ENCODE results near the gene IL17REL. TPM values are rescaled to one million over a fixed set of nuclear protein-coding genes. Genes with fewer than 3 reads are reported as not detected.

The IL17REL gene
- not detected in 2 replicates for total RNA-seq

DNA sequence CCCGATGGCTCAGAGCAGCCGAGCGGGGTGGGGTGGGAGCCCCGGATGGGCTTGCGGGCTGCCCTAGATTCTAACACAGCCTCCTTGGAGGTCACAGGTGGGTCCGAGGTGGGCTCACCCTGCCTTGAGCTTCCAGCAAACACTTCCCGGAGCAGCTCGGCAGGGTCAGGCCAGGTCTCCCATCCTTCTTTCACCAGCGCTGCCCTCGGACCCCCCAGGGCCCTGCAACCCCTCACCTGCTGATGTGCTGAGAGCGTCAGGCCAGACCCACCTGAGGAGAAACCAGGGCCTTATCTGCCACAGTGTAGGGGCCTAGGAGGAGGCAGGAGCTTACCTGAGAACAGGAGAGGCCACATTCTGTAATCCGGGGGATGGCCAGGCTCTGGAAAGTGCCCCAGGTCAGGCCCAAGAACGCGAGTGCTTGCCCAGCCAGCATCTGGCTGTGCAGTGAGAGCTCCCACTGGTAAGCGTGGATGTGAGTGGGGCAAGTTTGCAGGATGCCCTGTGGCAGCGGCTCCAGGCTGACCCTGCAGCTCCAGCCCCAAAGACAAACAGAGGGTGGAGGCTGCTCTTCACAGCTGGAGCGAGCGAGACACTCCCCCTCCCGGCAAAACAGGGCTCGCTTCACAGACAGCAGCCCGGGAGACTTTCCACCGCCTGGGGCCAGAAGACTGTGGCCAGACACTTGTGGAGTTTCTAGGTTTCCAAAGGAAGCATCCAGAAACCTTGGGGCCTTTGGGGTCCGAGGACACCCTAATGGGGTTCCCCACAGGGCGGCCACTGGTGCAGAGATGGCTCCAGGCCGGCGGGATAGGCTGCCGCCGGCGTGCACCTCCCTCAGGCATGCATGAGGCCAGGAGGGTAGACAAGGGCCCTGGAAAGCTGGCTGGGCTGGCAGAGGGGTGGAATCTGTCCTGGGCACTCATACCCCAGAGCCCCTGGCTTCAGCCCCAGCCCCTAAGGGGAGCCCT lies at the start of gene IL17REL:
Gene IL17REL, minus strand, starts transcription at position 555 of the 971 bp plus-strand sequence. Its CDS starts 119 bp downstream, at position 436.
- no peak for DNase-seq (ENCODE audit: low read depth)
- no peak within 1 kb of the TSS for H3K4me3 ChIP-seq (ENCODE audit: low read depth, low read length)
- TF ChIP-seq, protein P1, sequence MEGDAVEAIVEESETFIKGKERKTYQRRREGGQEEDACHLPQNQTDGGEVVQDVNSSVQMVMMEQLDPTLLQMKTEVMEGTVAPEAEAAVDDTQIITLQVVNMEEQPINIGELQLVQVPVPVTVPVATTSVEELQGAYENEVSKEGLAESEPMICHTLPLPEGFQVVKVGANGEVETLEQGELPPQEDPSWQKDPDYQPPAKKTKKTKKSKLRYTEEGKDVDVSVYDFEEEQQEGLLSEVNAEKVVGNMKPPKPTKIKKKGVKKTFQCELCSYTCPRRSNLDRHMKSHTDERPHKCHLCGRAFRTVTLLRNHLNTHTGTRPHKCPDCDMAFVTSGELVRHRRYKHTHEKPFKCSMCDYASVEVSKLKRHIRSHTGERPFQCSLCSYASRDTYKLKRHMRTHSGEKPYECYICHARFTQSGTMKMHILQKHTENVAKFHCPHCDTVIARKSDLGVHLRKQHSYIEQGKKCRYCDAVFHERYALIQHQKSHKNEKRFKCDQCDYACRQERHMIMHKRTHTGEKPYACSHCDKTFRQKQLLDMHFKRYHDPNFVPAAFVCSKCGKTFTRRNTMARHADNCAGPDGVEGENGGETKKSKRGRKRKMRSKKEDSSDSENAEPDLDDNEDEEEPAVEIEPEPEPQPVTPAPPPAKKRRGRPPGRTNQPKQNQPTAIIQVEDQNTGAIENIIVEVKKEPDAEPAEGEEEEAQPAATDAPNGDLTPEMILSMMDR (conservative IDR thresholded peaks at IDR 0.05; ENCODE audit: low read depth, low read length) = no peak

DNA sequence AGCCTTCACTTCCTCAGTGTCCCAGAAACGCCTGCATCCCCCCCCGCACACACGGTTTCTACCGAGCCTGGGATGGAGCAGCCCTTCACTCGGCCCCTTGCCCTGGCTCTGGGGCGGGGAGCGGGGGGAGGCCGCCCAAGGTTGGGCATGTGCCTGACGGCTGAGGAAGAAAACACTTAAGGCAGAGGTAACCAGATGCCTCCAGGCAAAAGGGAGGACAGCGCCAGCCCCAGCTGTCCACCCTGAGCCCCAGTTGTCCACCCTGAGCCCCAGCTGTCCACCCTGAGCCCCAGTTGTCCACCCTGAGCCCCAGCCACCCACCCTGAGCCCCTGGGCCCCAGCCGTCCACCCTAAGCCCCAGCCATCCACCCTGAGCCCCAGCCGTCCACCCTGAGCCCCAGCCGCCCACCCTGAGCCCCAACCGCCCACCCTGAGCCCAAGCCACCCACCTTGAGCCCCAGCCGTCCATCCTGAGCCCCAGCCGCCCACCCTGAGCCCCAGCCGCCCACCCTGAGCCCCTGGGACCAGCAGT lies 49.3 kb upstream of the IL17REL start:
- no peak overlapping the region for H3K4me3 ChIP-seq (ENCODE audit: low read depth, low read length)
- TF ChIP-seq, protein P1 (conservative IDR thresholded peaks at IDR 0.05; ENCODE audit: low read depth, low read length) = no peak
- DNase-seq (ENCODE audit: low read depth) = no peak

DNA sequence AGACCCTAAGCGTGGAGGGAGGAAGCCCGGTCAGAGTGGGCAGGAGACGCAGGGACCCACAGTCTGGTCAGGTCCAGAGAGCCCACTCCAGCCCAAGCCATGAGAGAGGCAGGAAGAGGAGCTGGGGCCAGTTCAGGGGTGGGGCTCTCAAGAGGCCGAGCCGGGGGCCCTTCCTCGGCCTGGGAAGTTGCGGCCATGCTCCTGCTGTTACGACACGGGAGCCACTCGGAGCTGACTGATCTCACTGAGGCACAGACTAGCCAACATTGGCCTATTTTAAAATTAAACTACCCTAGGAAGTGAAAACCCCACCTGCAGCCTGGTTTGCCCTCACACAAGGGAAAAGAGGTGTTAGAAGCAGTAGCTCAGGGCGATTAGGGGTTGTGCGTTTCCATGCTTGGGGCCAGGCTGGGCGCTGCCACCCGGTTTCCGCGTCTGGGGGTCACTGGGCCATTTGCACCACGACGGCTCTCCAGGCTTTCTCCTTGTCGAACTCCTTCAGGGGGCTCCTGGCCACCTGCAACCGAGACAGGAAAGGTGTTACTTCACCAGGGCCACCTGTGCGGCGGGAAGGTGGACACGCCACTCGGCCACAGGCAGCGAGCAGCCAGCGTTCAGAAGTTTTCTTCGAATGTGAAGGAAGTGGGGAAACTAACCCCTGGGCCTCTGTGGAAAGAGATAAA lies 48.7 kb upstream of the IL17REL start:
- TF ChIP-seq, protein P1 (conservative IDR thresholded peaks at IDR 0.05; ENCODE audit: low read depth, low read length) = no peak
- no peak overlapping the region for H3K4me3 ChIP-seq (ENCODE audit: low read depth, low read length)
- DNase-seq (ENCODE audit: low read depth) = no peak

DNA sequence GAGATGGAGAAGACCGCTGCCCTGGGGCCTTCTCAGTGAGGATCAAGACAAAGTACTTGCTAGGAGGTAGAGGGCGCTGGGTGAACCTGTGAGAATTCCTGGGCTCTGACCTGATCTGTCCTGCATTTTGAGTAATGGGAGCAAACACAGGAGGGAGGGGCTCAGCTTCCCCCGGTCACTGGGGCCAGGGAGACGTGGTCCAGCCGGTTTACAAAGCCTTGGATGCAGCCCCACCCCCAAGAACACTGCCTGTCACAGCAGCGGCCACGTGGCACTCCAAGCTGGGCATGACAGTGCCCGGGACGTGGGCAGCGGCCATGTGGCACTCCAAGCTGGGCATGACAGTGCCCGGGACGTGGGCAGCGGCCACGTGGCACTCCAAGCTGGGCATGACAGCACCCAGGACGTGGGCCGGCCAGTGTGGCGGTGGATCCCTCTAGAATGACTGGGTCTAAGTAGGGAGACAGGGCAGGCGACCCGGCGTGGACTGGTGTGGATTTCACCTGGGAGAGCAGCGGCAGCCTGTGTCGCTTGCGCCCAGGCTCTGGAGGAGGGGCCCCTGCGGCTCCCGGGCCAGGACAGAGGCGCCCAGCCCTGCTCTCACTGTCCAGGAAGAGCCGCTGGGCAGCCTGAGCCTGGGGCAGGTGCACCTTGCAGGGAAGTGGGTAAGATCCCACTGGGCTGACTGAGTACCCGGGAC lies 48.0 kb upstream of the IL17REL start:
- no peak for DNase-seq (ENCODE audit: low read depth)
- TF ChIP-seq, protein P1 (conservative IDR thresholded peaks at IDR 0.05; ENCODE audit: low read depth, low read length) = no peak

DNA sequence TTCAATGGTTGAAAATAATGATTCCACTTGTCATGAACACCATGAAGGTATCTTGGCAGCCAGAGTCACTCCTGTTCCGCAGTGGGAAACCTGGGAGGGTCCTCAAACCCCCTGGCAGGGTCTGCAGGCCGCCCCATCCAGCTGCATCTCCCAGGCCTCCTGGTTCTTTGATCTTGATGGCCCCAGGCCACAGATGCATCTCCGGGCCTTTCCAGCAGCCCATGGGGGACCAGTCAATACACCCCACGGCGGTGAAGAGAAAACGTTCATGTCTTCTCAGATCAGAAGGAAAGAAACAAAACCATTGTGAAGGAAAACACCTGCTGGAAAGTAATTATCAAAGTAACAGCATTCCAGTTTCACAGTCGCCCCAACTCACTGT lies 47.3 kb upstream of the IL17REL start:
- DNase-seq (ENCODE audit: low read depth) = no peak
- TF ChIP-seq, protein P1 (conservative IDR thresholded peaks at IDR 0.05; ENCODE audit: low read depth, low read length) = no peak
- H3K4me3 ChIP-seq (ENCODE audit: low read depth, low read length) = no peak overlapping the region

More for the DNA sequence above, 48.0 kb upstream of the IL17REL start:
- H3K4me3 ChIP-seq (ENCODE audit: low read depth, low read length) = no peak overlapping the region
